Activated CD4-positive, alpha-beta T cell treated with anti-CD3 and anti-CD28 coated beads, Interleukin-2, amount 50 U/mL, for 24 hours (primary cell): Measurements from ENCODE around the gene SV2A.
A peak's percentile ranks its signal among the peaks of the same experiment; 100 is the strongest.

Source experiments
- DNase-seq, 2 donors: peaks; one replicate each; pipeline ENCODE4 v3.0.0-alpha.2; 2020; ENCODE audit warnings: low read depth in 1 of 2, low spot score in 1 of 2

SV2A gene

GRCh38 chr1:149929856-149930255 lies 12.2 kb upstream of the SV2A start:
- no peak for DNase-seq

- no peak for DNase-seq
Observed at GRCh38 chr1:149928401-149928724, 10.7 kb upstream of the SV2A start.

- peak; percentile 89 to 93 for DNase-seq
Observed at GRCh38 chr1:149927563-149928400, 10.1 kb upstream of the SV2A start, which contains the start of gene SF3B4. Gene SF3B4, minus strand, starts transcription at chr1:149927803. Its CDS starts 44 bp downstream, at chr1:149927759.

- DNase-seq, result no peak
Observed at GRCh38 chr1:149927056-149927562, 9.5 kb upstream of the SV2A start.

- no peak for DNase-seq
Observed at GRCh38 chr1:149926296-149926695, 8.7 kb upstream of the SV2A start.

- no peak for DNase-seq
Observed at GRCh38 chr1:149925751-149926150, 8.1 kb upstream of the SV2A start.

- no peak for DNase-seq
Observed at GRCh38 chr1:149925345-149925744, 7.7 kb upstream of the SV2A start.

GRCh38 chr1:149923626-149924025 lies 6.0 kb upstream of the SV2A start:
- no peak for DNase-seq

- DNase-seq, result no peak
Observed at GRCh38 chr1:149916898-149917252, 769 bp downstream of the SV2A start.

- no peak for DNase-seq
Observed at GRCh38 chr1:149916193-149916897, 1.3 kb downstream of the SV2A start.

GRCh38 chr1:149915429-149916192 lies 2.0 kb downstream of the SV2A start:
- DNase-seq, result no peak

- no peak for DNase-seq
Observed at GRCh38 chr1:149914545-149914944, 3.1 kb downstream of the SV2A start.

GRCh38 chr1:149906570-149907075 lies 11.0 kb downstream of the SV2A start:
- DNase-seq, result no peak

- no peak for DNase-seq
Observed at GRCh38 chr1:149903836-149904491, 13.7 kb downstream of the SV2A start.

- peak; percentile 54 to 79 for DNase-seq
Observed at GRCh38 chr1:149899460-149900284, 18.0 kb downstream of the SV2A start, which contains the start of gene BOLA1. Gene BOLA1, plus strand, starts transcription at chr1:149899568. Its CDS starts 492 bp downstream, at chr1:149900060.

- no peak for DNase-seq
Observed at GRCh38 chr1:149896575-149896974, 21.1 kb downstream of the SV2A start.

- no peak for DNase-seq
Observed at GRCh38 chr1:149888999-149889289, 28.7 kb downstream of the SV2A start.

- peak; percentile 48 to 62 for DNase-seq
Observed at GRCh38 chr1:149888247-149888998, 29.2 kb downstream of the SV2A start.

GRCh38 chr1:149887456-149888246 lies 30.0 kb downstream of the SV2A start:
- peak; percentile 56 to 81 for DNase-seq
